Stimulated activated CD4-positive, alpha-beta T cell treated with anti-CD3 and anti-CD28 coated beads, Interleukin-1b, Interleukin-23, amount 100 ng/mL, for 4 hours (primary cell): Measurements from ENCODE around the gene LRRTM4.

ENCODE experiments used
- DNase-seq, 2 donors: peaks; one replicate each; pipeline ENCODE4 v3.0.0-alpha.2; 2020; ENCODE audit warnings: low read depth in 2 of 2

LRRTM4 gene

DNA sequence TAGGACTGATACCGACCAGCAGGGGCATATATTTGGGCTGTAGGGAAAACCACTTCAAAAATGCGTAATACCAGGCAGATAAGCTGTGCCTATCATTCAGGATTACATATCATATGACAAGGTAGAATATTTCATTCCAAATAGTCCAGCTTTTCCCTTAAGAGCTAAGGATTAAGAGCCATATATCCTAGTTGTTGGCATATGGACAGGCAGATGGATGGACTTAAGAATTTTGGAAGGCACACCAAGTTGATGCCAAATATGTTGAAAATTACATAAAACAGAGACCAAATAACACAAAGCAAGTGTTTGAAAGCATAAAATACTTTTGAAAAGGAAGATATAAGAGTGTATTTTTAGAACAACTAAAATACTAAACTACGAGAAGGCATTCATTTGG, 52.1 kb downstream of the LRRTM4 start:
- no peak for DNase-seq

DNA sequence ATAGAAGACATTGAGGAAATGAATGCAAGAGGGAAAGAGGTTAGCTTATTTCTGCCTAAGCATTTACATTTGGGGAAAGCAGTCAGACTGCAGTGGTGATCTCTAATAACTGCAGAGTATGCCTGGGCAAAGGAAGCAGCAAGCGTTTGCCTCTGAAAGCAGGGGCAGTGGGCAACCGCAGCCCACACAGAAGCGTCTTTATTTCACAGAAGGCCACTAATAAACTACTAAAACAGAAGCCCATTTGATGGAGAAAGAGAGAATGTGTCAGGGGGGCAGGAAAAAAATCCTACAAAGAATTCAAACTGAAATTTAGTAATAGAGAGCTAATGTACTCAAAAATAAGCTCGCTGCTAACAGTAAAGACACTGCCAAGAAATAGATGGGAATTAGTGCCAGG, 53.1 kb downstream of the LRRTM4 start:
- no peak for DNase-seq

DNA sequence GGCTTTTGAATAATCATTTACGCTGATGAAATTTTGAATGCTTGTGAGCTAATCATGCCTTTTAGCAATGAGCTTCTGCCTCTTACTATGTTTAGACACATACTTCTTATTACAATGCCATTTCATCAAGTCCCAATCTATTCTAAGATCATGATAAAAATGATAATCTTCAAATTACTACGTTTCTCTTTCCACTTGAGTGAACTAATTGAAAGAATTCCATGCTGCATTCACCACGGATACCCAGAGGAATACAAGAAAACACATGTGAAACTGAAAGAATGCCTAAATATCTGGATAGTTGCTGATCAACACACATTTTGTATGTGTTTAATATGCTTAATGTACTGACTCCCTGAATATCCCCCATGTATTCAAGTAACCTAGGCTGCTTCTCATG, 62.3 kb downstream of the LRRTM4 start:
- DNase-seq = no peak

DNA sequence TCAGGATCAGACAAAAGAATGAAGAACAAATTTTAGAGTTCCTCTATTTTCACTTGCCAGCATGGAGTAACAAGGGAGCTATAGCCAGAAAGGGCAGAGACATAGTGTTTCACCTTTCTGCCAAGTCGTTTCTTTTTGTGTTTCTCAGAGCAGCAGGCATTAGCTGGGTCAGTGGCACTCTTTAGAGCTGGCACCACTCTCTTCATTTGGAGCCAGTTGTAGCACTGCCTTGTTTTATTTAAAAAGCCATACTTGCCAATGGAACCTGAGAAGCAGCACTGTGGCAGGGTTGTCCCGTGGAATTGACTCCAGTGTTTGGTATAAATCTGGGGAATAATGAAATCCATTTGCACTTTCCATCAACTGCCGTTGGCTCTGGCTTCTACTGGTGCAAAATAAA, 64.0 kb downstream of the LRRTM4 start:
- DNase-seq = no peak

DNA sequence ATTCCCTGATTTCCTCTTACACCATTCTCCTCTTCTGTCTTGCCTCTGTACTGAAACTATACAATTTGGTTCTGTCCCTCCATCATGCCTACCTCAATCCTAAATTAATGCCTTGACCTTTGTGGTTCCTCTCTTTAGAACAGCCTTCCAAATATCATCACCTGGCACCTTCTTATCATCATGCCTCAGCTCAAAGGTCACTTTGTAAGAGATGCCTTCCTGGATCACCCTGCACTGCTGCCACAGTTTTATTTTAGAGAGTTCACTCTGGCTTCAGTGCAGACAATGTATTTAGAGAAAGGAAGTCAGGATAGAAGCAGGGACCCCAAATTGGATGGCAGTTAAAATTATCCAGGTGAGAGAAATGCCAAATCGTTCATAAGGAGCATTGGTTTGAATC, 64.5 kb downstream of the LRRTM4 start:
- DNase-seq = no peak

DNA sequence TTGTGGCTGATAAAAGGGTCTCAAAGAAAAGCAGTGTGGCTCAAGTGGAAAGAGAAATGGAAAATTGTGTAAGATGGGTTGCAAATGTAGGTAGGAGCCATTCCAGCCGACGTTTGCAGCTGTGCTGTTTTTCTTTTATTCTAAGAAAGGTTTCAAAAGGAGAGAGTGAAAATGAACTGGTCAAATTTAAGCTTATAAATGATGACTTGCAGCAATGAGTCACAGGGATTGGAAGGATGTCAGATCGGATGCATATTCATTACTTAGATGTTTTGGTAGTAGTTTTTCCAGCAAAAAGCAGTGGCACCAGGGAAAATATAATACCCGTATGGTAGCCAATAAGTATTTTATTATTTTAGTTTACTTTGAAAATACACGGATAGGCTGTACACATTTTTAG, 79.1 kb downstream of the LRRTM4 start:
- DNase-seq = no peak

DNA sequence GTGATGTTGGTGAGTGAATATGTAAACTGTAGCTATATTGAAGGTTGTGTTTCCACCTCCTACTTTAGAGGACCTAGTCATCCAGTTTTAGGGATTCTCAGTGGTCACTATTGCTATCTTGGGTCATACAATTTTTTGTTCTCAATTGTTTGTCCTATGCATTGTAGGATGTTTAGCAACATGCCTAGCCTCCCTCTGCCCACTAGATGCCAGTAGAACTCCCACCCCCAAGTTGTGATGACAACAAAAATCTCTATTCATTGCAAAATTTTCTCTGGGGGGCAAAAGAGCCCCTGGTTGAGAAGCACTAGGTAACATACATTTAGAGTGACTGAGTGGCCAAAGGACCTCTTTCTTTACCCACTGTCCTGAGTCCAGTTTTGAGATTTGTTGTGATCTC, 87.3 kb downstream of the LRRTM4 start:
- DNase-seq = no peak

DNA sequence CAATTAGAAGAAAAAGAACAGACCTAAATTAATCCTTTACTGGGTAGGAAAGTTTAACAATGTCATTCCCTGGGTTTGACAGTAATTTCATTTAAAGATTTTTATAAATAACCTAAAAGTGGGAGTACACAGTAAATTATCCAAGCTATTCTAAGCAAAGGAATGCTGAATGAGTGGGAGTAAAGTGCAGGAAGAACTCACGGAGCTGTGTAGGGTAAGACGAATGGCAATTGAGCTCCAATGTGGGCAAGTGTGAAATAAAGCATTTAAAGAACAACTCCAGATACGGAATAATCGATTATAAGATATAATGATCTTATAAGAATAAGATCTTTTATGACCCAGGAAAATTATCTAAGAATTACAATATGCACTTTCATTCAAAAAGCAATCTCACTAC, 93.2 kb downstream of the LRRTM4 start:
- no peak for DNase-seq

DNA sequence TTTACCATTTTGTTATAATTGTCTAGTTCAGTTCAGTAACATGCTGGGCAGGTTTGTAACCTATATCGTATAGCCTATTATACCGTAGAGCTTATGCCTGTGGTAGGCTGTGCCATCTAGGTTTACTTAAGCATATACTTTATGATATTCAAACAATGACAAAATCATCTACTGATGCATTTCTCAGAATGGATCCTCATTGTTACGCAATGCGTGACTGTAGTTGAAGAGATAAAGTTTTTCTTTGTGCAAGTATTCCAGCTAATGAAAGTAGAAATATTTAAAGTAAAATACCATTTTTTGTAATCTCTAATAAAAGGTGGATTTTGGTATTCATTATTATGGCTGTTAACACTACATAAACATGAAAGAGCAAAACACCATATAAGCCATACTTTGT, 100.2 kb downstream of the LRRTM4 start:
- DNase-seq = no peak

DNA sequence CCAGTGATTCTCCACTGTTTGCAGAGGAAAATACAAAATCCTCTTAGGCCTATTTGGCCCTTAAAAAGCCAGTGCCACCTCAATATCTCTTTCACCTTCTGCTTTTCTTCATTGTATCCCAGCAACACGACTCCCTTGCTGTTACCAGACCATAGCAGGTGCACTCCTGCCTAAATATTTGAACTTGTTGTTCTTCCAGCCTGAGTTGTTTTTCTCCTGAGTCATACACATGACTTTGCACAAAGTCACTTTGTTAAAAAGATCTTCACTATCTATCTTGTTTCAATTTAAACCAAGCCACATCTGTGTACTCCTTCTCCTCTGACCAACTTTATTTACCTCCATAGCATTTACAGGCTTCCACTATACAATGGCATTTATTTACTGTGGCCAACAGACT, 103.6 kb downstream of the LRRTM4 start:
- no peak for DNase-seq

DNA sequence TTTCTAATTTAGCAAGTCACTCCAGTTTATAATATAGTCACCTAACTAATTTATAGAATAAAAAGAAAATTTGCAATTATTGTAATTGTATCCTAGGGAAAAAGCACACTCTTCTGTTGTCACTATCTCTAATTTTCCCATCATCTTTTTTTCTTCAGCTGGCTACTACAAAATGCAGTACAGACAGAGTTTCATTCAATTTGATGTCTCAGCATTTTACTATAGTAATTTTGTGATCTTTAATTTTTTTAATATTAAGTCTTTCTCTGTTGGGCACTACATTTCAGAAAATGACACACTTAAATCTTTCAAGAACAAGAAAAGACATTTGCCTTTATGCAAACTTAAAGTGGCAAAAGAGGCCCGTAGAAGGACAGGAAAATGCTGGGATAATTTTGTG, 118.0 kb downstream of the LRRTM4 start:
- DNase-seq = no peak

DNA sequence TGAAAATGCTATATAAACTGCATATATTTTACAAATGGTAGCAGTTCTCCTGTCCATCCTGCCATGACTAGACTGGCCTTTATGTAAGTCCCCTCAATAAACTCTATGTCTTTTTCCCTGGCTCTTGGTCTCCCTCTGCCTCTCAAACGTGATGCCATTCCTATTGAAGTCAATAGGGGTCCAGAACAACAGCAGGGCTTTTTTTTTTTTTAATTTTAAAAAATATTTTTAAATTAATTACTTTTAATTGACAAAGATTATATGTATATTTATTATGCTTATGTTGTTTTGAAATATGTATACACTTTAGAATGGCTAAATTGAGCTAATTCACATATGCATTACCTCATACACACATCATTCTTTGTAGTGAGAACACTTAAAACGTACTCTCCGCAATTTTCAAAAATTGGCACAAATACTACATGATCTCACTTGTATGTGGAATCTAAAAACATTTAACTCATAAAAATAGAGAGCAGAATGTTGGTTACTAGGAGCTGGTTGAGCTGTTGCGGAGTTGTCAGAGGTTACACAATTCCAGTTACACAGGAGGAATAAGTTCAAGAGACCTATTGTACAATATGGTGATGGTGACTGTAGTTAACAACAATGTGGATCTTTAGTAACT, 123.1 kb downstream of the LRRTM4 start:
- no peak for DNase-seq

DNA sequence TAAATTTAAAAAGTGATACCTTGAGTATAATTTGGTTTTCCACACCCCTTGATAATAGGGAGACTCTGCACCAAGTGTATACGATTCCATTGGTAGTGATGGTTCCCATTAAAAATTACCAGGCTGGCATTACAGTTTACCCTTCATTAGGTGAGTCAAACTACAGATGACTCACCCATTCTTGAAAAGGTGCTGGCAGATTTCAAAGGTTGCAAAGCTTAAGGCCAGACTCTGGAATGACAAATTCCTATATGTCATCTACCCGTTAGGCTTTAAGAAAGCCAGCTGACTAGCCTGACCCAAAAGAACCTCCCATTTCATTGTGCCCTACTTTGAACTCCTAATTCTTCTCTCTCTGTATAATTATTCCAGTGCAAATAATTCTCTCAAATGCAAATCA, 124.4 kb downstream of the LRRTM4 start:
- DNase-seq = no peak

DNA sequence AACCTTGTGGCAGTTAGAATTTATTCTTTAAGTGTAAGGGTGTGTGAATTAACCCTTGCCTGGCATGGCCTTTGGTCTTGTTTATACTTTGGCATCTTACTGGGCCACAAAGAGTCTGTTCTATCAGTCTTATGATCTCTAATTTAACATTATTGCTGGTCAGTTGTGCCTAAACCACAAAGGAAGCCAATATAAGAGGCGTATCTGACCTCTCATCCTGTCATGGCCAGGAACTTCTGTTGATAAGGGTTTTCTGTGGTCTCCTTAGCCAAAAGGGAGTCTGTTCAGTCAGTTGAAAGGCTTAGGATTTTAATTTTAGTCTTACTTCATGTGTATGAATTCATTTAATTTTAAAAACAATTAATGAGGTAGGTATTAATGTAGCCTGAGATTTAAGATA, 127.2 kb downstream of the LRRTM4 start:
- DNase-seq = no peak

DNA sequence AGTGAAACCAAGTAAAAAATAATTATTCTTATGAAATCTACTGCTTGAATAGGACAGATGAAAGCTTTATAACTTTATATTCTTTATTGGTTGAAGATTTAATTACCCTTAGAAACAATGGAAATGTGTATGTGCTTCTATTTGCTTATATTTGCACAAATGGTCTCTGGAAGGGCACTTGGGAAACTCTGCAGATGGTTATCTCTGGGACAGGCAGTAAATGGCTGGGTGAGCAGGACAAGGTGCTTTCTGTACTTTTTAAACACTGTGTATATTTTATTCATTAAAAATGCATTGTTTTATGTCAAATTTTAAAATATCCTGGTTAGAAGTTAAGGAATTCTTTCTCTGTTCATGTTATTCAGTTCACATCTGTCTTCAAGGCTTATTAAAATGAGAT, 131.1 kb downstream of the LRRTM4 start:
- DNase-seq = no peak

DNA sequence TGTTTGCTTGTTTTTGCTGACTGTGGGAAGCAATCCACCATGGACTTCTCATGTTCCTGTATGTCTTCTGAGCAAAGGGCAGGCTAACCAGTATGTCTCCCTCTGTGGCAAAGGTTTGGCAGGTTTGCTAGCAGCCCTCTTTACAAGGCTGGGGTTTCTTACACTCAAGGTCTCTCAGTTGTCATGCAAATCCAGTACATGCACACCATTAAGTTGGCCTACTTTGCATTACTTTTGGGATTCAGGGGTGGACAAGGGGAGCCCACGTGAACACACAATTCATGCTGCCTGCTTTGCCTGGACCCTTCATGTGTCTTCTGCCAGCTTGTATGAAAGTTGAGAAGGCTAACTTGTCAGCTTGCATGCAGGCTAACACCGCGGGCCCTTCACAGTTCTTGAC, 134.9 kb downstream of the LRRTM4 start:
- no peak for DNase-seq

DNA sequence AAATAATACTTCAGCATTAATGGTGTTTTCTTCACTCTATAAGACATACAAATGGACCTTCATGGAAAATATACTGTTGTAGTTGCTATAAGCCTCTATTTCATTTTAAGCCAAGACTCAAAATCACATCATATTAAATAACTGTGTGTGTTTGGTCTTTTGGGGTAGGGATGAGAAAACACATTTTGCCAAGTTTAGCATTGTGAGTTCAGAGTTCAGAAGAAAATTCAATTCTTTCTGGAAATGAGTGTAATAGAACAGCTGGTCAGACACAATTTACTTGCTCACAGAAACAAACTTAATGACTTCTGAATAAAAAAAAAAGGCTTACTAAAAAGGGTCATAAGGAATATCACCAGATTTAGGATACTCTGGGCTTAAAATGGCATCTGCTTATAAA, 149.5 kb downstream of the LRRTM4 start:
- no peak for DNase-seq

DNA sequence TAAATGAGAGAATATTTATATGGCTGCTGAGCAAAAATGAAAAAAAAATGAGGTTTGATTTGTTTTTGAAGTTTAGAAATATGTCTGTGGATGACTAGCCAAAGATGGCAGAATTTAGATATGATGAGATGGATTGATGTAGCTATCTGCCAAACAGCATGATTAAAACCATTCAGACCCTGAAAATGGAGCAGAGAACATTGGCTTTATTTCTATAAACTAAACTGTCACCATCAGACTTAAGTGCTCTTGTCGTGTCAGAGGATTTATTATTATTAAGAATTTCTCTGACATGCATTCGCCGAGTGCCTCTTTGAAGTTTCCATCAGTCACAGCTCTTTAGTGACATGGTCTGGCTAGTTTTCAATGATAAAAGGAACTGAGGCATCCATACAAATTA, 151.7 kb downstream of the LRRTM4 start:
- DNase-seq = no peak

DNA sequence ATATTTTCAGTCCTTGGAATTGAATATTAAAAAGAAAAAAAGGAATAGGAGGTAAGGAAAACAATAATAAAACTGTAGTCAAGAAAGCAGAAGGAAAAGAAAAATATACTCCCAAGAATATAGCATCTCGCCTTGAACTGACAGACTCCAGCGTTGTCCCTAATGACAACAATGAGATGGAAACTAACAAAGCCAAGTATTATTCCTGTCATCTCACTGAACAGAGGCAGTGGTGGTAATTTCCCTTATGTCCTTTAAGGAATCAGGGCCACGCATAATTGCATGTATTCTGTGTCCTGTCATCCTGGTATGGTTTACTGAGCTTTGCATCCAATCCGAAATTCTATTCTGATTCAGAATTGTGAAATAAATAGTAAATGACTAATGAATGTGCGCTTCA, 158.9 kb downstream of the LRRTM4 start:
- no peak for DNase-seq

DNA sequence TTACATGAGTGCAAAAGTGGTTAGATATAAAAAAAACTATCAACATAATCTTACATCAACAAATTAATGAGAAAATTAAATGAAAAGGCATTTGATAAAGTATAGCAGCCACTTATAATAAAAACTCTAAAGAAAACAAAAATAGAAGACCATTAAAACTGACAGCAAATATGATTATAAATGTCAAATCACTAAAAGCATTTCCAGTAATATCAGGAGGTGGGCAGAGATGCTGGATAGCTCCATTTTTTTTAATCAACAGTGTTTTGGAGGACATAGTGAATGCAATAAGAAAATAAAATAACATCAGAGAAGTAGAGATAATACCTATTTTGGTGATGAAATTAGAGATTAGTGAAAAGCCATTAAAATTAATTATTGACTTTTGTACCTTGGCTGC, 173.4 kb downstream of the LRRTM4 start:
- DNase-seq = no peak

DNA sequence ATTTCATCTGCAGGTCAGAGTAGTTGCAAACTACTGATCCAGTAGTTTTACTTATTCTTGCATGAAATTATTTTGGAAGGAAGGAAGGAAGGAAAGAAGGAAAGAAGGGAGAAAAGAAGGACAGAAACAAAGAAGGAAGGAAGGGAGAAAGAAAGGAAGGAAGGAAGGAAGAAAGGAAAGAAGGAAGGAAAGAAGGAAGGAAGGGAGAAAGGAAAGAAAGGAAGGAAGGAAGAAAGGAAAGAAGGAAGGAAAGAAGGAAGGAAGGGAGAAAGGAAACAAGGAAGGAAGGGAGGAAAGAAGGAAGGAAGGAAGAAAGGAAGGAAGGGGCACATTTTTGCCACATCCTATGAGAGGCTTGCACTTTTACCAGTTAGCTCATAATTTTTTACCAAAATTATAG, 186.2 kb downstream of the LRRTM4 start:
- DNase-seq = no peak

DNA sequence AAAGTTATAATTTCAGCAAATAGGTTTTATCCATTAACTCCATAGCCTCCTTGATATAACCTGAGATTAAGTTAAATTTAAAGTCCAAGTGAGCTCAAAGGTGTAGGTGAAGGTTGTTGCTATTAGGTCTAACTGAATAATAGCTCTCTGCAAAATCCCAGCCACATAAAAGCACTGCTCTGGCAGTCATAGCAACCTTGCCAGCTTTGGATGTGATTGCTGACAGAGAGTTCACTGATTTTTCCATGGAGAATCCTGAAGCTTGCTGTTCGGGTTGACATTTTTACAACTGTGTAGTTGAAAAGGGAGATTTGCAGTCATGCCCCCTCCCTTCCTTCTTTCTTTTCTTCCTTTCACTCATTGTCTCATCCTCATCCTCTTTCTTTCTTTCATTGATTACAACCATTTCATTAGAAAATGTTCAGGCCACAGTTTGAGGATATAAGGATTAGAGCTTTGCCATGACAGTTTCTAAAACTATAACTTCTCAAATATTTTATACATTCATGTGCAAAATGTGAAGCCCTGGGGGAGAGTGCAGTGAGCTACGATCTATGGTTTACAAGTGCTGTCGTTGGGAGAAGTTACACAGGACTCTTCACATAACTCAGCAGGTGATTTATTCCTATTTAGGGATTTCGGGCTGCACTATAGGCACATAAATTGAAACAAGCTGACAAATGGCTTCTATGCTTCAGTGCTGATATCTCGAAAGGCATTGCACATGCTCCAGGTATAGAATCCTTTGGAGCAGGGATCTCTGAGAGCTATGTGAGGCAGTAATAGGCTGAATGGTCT, 193.8 kb downstream of the LRRTM4 start:
- DNase-seq = no peak

DNA sequence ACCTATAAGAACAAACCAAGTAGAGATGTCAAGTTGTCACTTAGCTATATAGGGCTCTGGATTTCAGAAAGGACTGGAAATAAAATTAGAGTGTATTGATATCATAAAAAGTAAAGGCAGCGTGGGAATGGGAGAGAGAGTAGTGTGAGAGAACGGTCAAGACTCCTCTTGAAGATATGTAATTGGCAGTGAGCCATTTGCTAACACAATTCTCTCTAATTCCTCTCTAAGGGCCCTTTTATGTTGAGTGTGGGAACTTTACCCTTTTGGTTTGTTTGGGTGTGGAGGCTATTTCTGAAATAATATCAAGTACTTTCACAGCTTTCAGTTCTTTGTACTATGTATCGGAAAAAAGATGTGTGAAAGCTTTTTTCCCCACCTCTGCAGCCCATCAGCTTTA, 196.8 kb downstream of the LRRTM4 start:
- no peak for DNase-seq

DNA sequence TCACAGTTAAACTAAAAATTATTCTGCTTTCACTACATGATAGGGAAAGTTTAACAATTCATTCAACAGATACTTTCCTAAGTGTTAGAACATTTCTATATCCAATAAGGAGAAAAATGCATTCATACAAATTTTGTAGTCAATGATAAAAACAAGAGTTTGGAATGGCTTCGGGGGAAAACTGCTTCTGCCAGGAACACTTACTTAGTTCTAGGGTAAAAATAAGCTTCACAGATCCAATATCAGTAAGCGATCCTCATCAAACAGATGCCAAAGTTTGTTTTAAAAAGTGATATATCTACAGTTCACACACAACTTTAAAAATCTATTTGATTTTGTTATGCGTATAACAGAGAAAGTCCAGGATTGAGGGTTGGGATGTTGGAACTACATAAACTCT, 199.7 kb downstream of the LRRTM4 start:
- DNase-seq = no peak
